HepG2 (cell line): ENCODE data around the gene PRM3. TPM values are rescaled to one million over a fixed set of nuclear protein-coding genes. Genes with fewer than 3 reads are reported as not detected.

ENCODE experiments used
- BCL6 ChIP-seq: IDR thresholded peaks from 2 replicates; pipeline ENCODE4 v1.6.1; 2016; ENCODE audit warnings: missing genetic modification reagents, missing compliant biosample characterization
- DNMT3B ChIP-seq: conservative IDR thresholded peaks from 2 replicates; pipeline ENCODE4 v1.6.1; 2016; ENCODE audit warnings: missing biosample characterization, control low read depth
- FOXC1 ChIP-seq: sonication (generic); formaldehyde crosslinking; IDR thresholded peaks from 2 replicates; pipeline ENCODE4 v1.8.0; 2022; ENCODE audit warnings: mild to moderate bottlenecking, missing genetic modification reagents, borderline replicate concordance
- GATAD1 ChIP-seq: IDR thresholded peaks from 2 replicates; pipeline ENCODE4 v1.6.1; 2016; ENCODE audit warnings: missing genetic modification reagents, missing compliant biosample characterization
- HDAC2 ChIP-seq: sonication (generic); formaldehyde crosslinking; IDR thresholded peaks from 2 replicates; pipeline ENCODE4 v1.4.0; 2020; ENCODE audit warnings: missing genetic modification reagents
- HIVEP1 ChIP-seq: sonication (generic); formaldehyde crosslinking; IDR thresholded peaks from 2 replicates; pipeline ENCODE4 v1.4.0; 2020; ENCODE audit warnings: mild to moderate bottlenecking, missing genetic modification reagents
- HNF4A ChIP-seq: sonication (generic); formaldehyde crosslinking; IDR thresholded peaks from 2 replicates; pipeline ENCODE4 v1.4.0; 2020; ENCODE audit warnings: missing genetic modification reagents
- KLF15 ChIP-seq: sonication (generic); formaldehyde crosslinking; IDR thresholded peaks from 2 replicates; pipeline ENCODE4 v1.8.1; 2023; ENCODE audit warnings: borderline replicate concordance, mild to moderate bottlenecking, inconsistent platforms, missing genetic modification reagents, mixed read lengths
- MIER3 ChIP-seq: IDR thresholded peaks from 2 replicates; pipeline ENCODE4 v1.6.1; 2016; ENCODE audit warnings: missing compliant biosample characterization, borderline replicate concordance
- MXD4 ChIP-seq: IDR thresholded peaks from 2 replicates; pipeline ENCODE4 v1.6.1; 2016; ENCODE audit warnings: mild to moderate bottlenecking, missing biosample characterization, missing genetic modification reagents
- NAIF1 ChIP-seq: sonication (generic); formaldehyde crosslinking; IDR thresholded peaks from 2 replicates; pipeline ENCODE4 v1.5.0; 2020; ENCODE audit warnings: mild to moderate bottlenecking, missing genetic modification reagents, borderline replicate concordance
- NFE2 ChIP-seq: sonication (generic); formaldehyde crosslinking; IDR thresholded peaks from 2 replicates; pipeline ENCODE4 v1.4.0; 2020; ENCODE audit warnings: missing genetic modification reagents
- NFYC ChIP-seq: IDR thresholded peaks from 2 replicates; pipeline ENCODE4 v1.6.1; 2016; ENCODE audit warnings: missing genetic modification reagents, missing compliant biosample characterization
- REXO4 ChIP-seq: sonication (generic); formaldehyde crosslinking; IDR thresholded peaks from 2 replicates; pipeline ENCODE4 v1.8.0; 2022; ENCODE audit warnings: missing genetic modification reagents, mild to moderate bottlenecking, borderline replicate concordance
- SP1 ChIP-seq, 2 experiments: fragments of 450-650 bp in 1 of 2; sonication (generic) in 1 of 2; formaldehyde crosslinking in 1 of 2; IDR thresholded peaks; 2 replicates each; pipeline versions ENCODE4 v1.4.0 to v1.6.1; 2016 to 2020; ENCODE audit warnings: missing genetic modification reagents in 1 of 2
- ZNF570 ChIP-seq: sonication (generic); formaldehyde crosslinking; IDR thresholded peaks from 2 replicates; pipeline ENCODE4 v1.4.0; 2020; ENCODE audit warnings: mild to moderate bottlenecking, missing genetic modification reagents, borderline replicate concordance
- ZNF629 ChIP-seq: sonication (generic); formaldehyde crosslinking; conservative IDR thresholded peaks from 2 replicates; pipeline ENCODE4 v1.5.0; 2020; ENCODE audit warnings: missing genetic modification reagents
- ZNF746 ChIP-seq: sonication (generic); formaldehyde crosslinking; IDR thresholded peaks from 2 replicates; pipeline ENCODE4 v1.8.0; 2022; ENCODE audit warnings: mild to moderate bottlenecking, missing genetic modification reagents
- polyA plus RNA-seq, 8 experiments: library from polyadenylated mRNA; depleted of rRNA in 3 of 8; stranded (reverse) in 7 of 8; unstranded in 1 of 8; fragments of >200 nt; fragmentation: Illumina TruSeq in 4 of 8; extraction: Trizol in 4 of 8; gene quantifications; 2 replicates each; pipeline versions ENCODE4 v1.2.1 to v1.2.3, GENCODE V29; 2011 to 2016; ENCODE audit warnings: low read depth in 4 of 8, missing spikeins in 1 of 8, mixed read lengths in 1 of 8; ENCODE audit not compliant: insufficient read depth in 1 of 8
- total RNA-seq, 5 experiments: library from RNA; depleted of rRNA; stranded (reverse); fragments of >200 nt; fragmentation: Illumina TruSeq; extraction: Trizol; gene quantifications; 2 replicates each; pipeline ENCODE4 v1.2.3, GENCODE V29; 2016; ENCODE audit warnings: low read depth in 1 of 5
- TF ChIP-seq, protein P1 (sequence below): sonication (generic); formaldehyde crosslinking; IDR thresholded peaks from 2 replicates; pipeline ENCODE4 v1.4.0; 2020; ENCODE audit warnings: low read depth, mild to moderate bottlenecking, missing genetic modification reagents
- TF ChIP-seq, protein P2 (sequence below): sonication (generic); formaldehyde crosslinking; IDR thresholded peaks from 2 replicates; pipeline ENCODE4 v1.5.0; 2020; ENCODE audit warnings: mild to moderate bottlenecking, missing genetic modification reagents
- TF ChIP-seq, protein P3 (sequence below): sonication (generic); formaldehyde crosslinking; IDR thresholded peaks from 2 replicates; pipeline ENCODE4 v1.4.0; 2020; ENCODE audit warnings: mild to moderate bottlenecking, missing genetic modification reagents
- TF ChIP-seq, protein P4 (sequence below): sonication (generic); formaldehyde crosslinking; IDR thresholded peaks from 2 replicates; pipeline ENCODE4 v1.8.0; 2022; ENCODE audit warnings: mild to moderate bottlenecking, missing genetic modification reagents, moderate library complexity
- TF ChIP-seq, protein P5 (sequence below): conservative IDR thresholded peaks from 2 replicates; pipeline ENCODE4 v1.6.1; 2018; ENCODE audit warnings: missing genetic modification reagents

Gene PRM3
- total and polyA plus RNA-seq, 2 of the 13 experiments (the other 11 are each of a cell fraction or from before 2014, with no cell fraction given), result not detected

DNA sequence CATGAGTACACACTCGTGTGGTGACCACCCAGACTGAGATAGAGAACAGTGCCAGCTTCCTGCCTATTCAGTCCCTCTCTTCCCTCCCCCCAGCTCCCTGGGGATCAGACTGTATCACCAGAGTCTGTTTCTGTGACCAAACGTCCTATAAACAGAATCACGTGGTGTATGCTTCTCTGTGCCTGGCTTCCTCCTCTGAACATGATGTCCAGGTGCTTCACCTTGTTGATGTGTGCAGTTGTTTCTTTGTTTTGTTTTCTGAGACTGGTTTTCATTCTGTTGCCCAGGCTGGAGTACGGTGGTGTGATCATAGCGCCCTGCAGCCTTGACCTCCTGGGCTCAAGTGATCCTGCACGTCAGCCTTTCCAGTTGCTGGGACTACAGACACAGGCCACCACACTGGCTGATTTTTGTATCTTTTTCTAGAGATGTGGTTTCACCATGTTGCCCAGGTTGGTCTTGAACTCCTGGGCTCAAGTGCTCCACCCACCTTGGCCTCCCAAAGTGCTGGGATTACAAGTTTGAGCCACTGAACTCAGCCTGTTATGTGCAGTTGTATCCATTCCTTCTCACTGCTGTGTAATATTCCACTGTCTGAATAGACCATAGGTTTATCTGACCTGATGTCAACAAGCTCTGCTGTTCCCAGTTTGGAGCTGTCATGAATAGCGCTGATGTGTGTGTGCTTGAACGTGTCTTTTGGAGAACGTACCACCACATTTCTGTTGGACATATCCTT lies 36.6 kb upstream of the PRM3 start (continued):
- TF ChIP-seq, protein P1, sequence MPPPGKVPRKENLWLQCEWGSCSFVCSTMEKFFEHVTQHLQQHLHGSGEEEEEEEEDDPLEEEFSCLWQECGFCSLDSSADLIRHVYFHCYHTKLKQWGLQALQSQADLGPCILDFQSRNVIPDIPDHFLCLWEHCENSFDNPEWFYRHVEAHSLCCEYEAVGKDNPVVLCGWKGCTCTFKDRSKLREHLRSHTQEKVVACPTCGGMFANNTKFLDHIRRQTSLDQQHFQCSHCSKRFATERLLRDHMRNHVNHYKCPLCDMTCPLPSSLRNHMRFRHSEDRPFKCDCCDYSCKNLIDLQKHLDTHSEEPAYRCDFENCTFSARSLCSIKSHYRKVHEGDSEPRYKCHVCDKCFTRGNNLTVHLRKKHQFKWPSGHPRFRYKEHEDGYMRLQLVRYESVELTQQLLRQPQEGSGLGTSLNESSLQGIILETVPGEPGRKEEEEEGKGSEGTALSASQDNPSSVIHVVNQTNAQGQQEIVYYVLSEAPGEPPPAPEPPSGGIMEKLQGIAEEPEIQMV (CRISPR knock-in tag), result 0 out of 2 replicates have a peak, but pooled peaks have one; percentile 24
- TF ChIP-seq ZNF746 (CRISPR knock-in tag), result peak; percentile 17; the same call in 1 of the 2 replicates
- TF ChIP-seq, protein P2, sequence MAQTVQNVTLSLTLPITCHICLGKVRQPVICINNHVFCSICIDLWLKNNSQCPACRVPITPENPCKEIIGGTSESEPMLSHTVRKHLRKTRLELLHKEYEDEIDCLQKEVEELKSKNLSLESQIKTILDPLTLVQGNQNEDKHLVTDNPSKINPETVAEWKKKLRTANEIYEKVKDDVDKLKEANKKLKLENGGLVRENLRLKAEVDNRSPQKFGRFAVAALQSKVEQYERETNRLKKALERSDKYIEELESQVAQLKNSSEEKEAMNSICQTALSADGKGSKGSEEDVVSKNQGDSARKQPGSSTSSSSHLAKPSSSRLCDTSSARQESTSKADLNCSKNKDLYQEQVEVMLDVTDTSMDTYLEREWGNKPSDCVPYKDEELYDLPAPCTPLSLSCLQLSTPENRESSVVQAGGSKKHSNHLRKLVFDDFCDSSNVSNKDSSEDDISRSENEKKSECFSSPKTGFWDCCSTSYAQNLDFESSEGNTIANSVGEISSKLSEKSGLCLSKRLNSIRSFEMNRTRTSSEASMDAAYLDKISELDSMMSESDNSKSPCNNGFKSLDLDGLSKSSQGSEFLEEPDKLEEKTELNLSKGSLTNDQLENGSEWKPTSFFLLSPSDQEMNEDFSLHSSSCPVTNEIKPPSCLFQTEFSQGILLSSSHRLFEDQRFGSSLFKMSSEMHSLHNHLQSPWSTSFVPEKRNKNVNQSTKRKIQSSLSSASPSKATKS, result no peak
- TF ChIP-seq MXD4, result no peak
- no peak for TF ChIP-seq HIVEP1 (CRISPR knock-in tag)
- no peak for TF ChIP-seq KLF15
- TF ChIP-seq NAIF1 (CRISPR knock-in tag), result no peak
- no peak for TF ChIP-seq DNMT3B (CRISPR knock-in tag)
- TF ChIP-seq FOXC1 (CRISPR knock-in tag), result peak; percentile 40; the same call in 1 of the 2 replicates
- no peak for TF ChIP-seq REXO4
- TF ChIP-seq NFYC (CRISPR knock-in tag), result no peak; the same call in 1 of the 2 replicates
- TF ChIP-seq NFE2, result no peak
- TF ChIP-seq SP1 (IDR thresholded peaks at IDR 0.05), result no peak
- TF ChIP-seq SP1 (CRISPR knock-in tag; IDR thresholded peaks at IDR 0.05), result no peak
- peak; percentile 85; the same call in 1 of the 2 replicates for TF ChIP-seq MIER3 (CRISPR knock-in tag)
- TF ChIP-seq ZNF629 (CRISPR knock-in tag), result peak; percentile 58; the same call in 1 of the 2 replicates
- TF ChIP-seq, protein P3, sequence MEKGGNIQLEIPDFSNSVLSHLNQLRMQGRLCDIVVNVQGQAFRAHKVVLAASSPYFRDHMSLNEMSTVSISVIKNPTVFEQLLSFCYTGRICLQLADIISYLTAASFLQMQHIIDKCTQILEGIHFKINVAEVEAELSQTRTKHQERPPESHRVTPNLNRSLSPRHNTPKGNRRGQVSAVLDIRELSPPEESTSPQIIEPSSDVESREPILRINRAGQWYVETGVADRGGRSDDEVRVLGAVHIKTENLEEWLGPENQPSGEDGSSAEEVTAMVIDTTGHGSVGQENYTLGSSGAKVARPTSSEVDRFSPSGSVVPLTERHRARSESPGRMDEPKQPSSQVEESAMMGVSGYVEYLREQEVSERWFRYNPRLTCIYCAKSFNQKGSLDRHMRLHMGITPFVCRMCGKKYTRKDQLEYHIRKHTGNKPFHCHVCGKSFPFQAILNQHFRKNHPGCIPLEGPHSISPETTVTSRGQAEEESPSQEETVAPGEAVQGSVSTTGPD (CRISPR knock-in tag), result no peak
- TF ChIP-seq, protein P4, sequence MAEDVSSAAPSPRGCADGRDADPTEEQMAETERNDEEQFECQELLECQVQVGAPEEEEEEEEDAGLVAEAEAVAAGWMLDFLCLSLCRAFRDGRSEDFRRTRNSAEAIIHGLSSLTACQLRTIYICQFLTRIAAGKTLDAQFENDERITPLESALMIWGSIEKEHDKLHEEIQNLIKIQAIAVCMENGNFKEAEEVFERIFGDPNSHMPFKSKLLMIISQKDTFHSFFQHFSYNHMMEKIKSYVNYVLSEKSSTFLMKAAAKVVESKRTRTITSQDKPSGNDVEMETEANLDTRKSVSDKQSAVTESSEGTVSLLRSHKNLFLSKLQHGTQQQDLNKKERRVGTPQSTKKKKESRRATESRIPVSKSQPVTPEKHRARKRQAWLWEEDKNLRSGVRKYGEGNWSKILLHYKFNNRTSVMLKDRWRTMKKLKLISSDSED (CRISPR knock-in tag), result no peak
- TF ChIP-seq BCL6, result peak; percentile 66; the same call in 1 of the 2 replicates
- peak; percentile 91 for TF ChIP-seq HDAC2
- TF ChIP-seq, protein P5, sequence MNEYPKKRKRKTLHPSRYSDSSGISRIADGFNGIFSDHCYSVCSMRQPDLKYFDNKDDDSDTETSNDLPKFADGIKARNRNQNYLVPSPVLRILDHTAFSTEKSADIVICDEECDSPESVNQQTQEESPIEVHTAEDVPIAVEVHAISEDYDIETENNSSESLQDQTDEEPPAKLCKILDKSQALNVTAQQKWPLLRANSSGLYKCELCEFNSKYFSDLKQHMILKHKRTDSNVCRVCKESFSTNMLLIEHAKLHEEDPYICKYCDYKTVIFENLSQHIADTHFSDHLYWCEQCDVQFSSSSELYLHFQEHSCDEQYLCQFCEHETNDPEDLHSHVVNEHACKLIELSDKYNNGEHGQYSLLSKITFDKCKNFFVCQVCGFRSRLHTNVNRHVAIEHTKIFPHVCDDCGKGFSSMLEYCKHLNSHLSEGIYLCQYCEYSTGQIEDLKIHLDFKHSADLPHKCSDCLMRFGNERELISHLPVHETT (CRISPR knock-in tag), result no peak
- peak; percentile 86 for TF ChIP-seq HNF4A
- no peak for TF ChIP-seq ZNF570 (CRISPR knock-in tag)
- TF ChIP-seq GATAD1, result no peak
